ENCODE measurements around the gene PCDHA1.
"Not testable (repeated sequence)": the region's sequence is repeated elsewhere in the genome, so short reads cannot be mapped to it uniquely, and the experiment has no call there.

Gene PCDHA1

GRCh38 chr5:140785905-140786686, at the start of gene PCDHA1:
Gene PCDHA1, plus strand, starts transcription at chr5:140786140.
- no peak for DNase-seq

DNA sequence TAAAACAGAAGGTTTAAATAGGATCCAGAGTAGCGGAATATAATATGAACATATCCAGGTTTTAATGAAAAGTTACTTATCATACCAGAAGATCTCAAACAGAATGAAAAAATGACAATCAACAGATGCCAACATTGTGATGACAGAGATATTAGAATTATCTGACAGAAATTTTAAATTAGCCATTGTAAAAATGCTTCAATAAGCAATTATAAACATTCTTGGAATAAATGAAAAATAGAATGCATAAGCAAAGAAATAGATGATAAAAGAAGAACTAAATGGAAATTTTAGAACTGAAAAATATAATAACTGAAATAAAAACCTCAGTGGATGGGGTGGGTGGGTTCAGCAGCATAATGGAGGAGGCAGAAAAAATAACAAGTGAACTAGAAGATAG, 48.5 kb upstream of the PCDHA1 start:
- no peak for DNase-seq

- no peak for DNase-seq
Measured at GRCh38 chr5:140741967-140742366, 44.0 kb upstream of the PCDHA1 start.

DNA sequence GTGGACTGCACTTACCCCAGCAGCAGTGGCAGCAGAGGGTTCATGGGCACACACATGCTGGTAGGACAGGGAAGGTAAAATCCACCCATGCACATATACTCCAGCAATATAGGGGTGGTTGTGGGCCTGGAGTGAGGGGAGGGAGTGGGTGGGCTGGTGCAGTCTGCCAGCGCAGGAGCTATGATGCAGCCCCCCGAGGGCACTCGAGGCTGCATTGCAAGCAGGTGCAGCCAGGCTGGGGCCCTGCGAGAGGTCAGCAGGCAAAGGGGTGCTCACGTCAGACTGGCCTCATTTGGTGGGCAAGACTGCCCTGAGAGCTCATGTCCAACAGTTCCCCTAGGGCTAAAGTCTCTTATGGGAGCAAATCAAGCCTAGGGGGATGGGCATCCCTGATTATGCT, 32.4 kb upstream of the PCDHA1 start:
- no peak for DNase-seq

GRCh38 chr5:140764177-140764973, 21.6 kb upstream of the PCDHA1 start:
- DNase-seq: no peak

GRCh38 chr5:140767444-140767843, 18.5 kb upstream of the PCDHA1 start:
- DNase-seq: no peak

- no peak for DNase-seq
Measured at GRCh38 chr5:140780512-140780911, 5.4 kb upstream of the PCDHA1 start.

DNA sequence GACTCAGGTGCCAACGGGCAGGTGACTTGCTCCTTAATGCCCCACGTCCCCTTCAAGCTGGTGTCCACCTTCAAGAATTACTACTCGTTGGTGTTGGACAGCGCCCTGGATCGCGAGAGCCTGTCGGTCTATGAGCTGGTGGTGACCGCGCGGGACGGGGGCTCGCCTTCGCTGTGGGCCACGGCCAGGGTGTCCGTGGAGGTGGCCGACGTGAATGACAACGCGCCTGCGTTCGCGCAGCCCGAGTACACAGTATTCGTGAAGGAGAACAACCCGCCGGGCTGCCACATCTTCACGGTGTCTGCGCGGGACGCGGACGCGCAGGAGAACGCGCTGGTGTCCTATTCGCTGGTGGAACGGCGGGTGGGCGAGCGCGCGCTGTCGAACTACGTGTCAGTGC, 1.5 kb downstream of the PCDHA1 start:
- not testable (repeated sequence) for DNase-seq

GRCh38 chr5:140787849-140788504, 2.0 kb downstream of the PCDHA1 start:
- not testable (repeated sequence) for DNase-seq

GRCh38 chr5:140791089-140791488, 5.1 kb downstream of the PCDHA1 start:
- DNase-seq: no peak

- no peak for DNase-seq
Measured at GRCh38 chr5:140794595-140795258, 8.8 kb downstream of the PCDHA1 start, which contains the start of gene PCDHA2. Gene PCDHA2, plus strand, starts transcription at chr5:140794852.

- DNase-seq: no peak
Measured at GRCh38 chr5:140795259-140795641, 9.3 kb downstream of the PCDHA1 start.

DNA sequence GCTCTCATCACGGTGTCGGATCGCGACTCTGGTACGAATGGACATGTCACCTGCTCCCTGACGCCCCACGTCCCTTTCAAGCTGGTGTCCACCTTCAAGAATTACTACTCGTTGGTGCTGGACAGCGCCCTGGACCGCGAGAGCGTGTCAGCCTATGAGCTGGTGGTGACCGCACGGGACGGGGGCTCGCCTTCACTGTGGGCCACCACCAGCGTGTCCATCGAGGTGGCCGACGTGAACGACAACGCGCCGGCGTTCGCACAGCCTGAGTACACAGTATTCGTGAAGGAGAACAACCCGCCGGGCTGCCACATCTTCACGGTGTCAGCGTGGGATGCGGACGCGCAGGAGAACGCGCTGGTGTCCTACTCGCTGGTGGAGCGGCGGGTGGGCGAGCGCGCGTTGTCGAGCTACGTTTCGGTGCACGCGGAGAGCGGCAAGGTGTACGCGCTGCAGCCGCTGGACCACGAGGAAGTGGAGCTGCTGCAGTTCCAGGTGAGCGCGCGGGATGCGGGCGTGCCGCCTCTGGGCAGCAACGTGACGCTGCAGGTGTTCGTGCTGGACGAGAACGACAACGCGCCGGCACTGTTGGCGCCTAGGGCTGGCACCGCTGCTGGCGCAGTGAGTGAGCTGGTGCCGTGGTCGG, 10.3 kb downstream of the PCDHA1 start:
- not testable (repeated sequence) for DNase-seq

DNA sequence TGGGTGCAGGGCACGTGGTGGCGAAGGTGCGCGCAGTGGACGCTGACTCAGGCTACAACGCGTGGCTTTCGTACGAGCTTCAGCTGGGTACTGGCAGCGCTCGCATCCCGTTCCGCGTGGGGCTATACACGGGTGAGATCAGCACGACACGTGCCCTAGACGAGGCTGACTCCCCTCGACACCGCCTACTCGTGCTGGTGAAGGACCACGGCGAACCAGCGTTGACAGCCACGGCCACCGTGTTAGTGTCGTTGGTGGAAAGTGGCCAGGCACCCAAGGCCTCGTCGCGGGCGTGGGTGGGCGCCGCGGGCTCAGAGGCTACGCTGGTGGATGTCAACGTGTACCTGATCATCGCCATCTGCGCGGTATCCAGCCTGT, 10.8 kb downstream of the PCDHA1 start:
- DNase-seq: no peak

DNA sequence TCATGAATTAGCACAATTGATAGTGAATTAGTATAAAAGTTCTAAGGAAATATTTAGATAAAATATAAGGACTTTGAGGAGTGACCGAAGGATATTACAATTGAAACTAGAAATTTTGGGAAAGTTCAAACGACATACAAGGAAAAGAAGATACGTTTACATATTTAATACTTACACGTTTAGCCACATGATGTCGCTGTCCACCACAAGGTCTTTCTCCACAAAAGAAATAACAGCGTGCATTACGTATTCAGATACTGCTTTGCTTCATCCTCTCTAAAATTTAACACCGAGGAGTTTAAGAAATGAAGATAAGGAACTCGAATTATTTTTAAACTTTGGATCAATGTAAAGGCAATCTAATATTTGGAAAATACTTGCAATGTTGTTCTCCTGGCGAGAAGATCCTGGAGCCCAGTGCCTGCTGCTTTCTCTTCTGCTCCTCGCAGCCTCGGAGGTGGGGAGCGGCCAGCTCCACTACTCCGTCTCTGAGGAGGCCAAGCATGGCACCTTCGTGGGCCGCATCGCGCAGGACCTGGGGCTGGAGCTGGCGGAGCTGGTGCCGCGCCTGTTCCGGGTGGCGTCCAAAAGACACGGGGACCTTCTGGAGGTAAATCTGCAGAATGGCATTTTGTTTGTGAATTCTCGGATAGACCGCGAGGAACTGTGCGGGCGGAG, 15.0 kb downstream of the PCDHA1 start, which contains the start of gene PCDHA3:
Gene PCDHA3, plus strand, starts transcription at position 242 of the 678 bp plus-strand sequence.
- DNase-seq: no peak

DNA sequence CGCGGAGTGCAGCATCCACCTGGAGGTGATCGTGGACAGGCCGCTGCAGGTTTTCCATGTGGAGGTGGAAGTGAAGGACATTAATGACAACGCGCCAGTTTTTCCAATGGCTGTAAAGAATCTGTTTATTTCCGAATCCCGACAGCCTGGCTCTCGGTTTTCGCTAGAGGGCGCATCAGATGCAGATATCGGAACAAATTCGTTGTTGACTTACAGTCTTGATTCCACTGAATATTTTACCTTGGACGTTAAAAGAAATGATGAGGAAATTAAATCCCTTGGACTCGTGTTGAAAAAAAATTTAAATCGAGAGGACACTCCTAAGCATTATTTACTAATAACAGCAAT, 15.5 kb downstream of the PCDHA1 start:
- no peak for DNase-seq

GRCh38 chr5:140802381-140802780, 16.4 kb downstream of the PCDHA1 start:
- DNase-seq: not testable (repeated sequence)

GRCh38 chr5:140802781-140803271, 16.9 kb downstream of the PCDHA1 start:
- no peak for DNase-seq

DNA sequence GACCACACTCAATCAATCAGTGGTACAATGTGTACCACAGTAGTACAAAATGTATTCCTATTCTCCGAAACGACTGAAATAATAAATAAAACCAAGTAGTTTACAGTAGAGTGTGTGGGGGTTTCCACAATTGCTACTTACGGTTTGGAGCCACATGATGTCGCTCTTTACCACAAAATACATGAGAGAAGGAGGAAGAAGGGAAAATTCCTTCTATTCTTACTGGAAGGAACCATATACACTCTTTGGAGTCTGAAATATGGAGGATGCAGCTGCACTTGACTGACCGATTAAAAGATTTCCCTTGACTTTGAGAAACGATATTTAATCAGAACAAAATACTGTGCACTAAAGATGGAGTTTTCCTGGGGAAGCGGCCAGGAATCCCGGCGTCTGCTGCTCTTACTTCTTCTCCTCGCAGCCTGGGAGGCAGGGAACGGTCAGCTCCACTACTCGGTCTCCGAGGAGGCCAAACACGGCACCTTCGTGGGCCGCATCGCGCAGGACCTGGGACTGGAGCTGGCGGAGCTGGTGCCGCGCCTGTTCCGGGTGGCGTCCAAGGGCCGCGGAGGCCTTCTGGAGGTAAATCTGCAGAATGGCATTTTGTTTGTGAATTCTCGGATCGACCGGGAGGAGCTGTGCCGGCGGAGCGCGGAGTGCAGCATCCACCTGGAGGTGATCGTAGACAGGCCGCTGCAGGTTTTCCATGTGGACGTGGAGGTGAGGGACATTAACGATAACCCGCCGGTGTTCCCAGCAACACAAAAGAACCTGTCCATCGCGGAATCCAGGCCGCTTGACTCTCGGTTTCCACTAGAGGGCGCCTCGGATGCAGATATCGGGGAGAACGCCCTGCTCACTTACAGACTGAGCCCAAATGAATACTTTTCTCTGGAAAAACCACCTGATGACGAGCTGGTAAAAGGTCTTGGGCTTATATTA, 21.2 kb downstream of the PCDHA1 start, which contains the start of gene PCDHA4:
Gene PCDHA4, plus strand, starts transcription at position 235 of the 942 bp plus-strand sequence.
- no peak for DNase-seq

DNA sequence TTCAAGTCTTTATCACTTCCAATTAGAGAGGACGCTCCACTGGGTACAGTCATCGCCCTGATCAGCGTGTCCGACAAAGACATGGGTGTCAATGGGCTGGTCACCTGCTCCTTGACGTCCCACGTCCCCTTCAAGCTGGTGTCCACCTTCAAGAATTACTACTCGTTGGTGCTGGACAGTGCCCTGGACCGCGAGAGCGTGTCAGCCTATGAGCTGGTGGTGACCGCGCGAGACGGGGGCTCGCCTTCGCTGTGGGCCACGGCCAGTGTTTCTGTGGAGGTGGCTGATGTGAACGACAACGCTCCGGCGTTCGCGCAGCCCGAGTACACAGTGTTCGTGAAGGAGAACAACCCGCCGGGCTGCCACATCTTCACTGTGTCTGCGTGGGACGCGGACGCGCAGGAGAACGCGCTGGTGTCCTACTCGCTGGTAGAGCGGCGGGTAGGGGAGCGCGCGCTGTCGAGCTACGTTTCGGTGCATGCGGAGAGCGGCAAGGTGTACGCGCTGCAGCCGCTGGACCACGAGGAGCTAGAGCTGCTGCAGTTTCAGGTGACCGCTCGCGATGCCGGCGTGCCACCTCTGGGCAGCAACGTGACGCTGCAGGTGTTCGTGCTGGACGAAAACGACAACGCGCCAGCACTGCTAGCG, 22.4 kb downstream of the PCDHA1 start:
- not testable (repeated sequence) for DNase-seq

Measured in cortex of kidney (tissue), 1 donor.